ENCODE results near the gene CYP4A22. TPM values are rescaled to one million over a fixed set of nuclear protein-coding genes. Genes with fewer than 3 reads are reported as not detected.
"Not testable (repeated sequence)": the region's sequence is repeated elsewhere in the genome, so short reads cannot be mapped to it uniquely, and the experiment has no call there.

The CYP4A22 gene, protein sequence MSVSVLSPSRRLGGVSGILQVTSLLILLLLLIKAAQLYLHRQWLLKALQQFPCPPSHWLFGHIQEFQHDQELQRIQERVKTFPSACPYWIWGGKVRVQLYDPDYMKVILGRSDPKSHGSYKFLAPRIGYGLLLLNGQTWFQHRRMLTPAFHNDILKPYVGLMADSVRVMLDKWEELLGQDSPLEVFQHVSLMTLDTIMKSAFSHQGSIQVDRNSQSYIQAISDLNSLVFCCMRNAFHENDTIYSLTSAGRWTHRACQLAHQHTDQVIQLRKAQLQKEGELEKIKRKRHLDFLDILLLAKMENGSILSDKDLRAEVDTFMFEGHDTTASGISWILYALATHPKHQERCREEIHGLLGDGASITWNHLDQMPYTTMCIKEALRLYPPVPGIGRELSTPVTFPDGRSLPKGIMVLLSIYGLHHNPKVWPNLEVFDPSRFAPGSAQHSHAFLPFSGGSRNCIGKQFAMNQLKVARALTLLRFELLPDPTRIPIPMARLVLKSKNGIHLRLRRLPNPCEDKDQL
- total RNA-seq = not detected

GRCh38 chr1:47137198-47137597 is at the start of gene CYP4A22:
Gene CYP4A22, plus strand, starts transcription at chr1:47137441. Its CDS starts 45 bp downstream, at chr1:47137486.
- no peak within 1 kb of the TSS for H3K9ac ChIP-seq (ENCODE audit: low read depth in 1 of 3, low read length in 3 of 3)
- H3K27ac ChIP-seq (ENCODE audit: low read depth, low read length) = no peak within 1 kb of the TSS
- H3K9me3 ChIP-seq (ENCODE audit: control insufficient read depth in 3 of 3, low read length in 3 of 3) = no peaks in the 10 kb centered on the region
- no peaks in the 10 kb centered on the region for H3K4me1 ChIP-seq (ENCODE audit: control insufficient read depth in 3 of 3, insufficient read depth in 3 of 3, low read length in 3 of 3)
- no peaks in the 10 kb centered on the region for H3K36me3 ChIP-seq (ENCODE audit: control insufficient read depth in 3 of 3, insufficient read depth in 3 of 3, low read length in 3 of 3)
- no peak within 1 kb of the TSS for H3K4me3 ChIP-seq (ENCODE audit: low read length in 3 of 3)
- no peaks in the 10 kb centered on the region for H3K27me3 ChIP-seq (ENCODE audit: control insufficient read depth in 3 of 3, insufficient read depth in 3 of 3, low read length in 3 of 3)

DNA sequence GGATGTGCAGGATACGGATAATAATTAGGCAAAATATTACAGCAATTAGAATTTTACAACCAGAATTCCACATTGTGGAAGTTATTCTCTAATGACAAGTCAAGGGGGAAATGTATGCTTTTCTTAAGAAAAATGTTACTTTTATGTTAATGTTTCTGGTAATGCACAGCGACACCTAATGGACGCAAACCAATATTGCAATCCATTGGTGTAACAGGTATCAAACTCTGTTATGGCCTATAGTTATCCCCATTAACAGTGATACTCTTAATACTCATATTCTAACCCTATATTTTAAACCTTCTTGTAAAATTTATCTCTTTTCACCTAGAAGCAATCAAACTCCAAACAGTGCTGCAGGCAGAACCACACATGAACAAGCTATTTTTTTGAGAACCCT is 47.9 kb upstream of the CYP4A22 start:
- not testable (repeated sequence) for H3K4me1 ChIP-seq (ENCODE audit: control insufficient read depth in 3 of 3, insufficient read depth in 3 of 3, low read length in 3 of 3); H3K9me3 ChIP-seq (ENCODE audit: control insufficient read depth in 3 of 3, low read length in 3 of 3); H3K9ac ChIP-seq (ENCODE audit: low read depth in 1 of 3, low read length in 3 of 3); H3K36me3 ChIP-seq (ENCODE audit: control insufficient read depth in 3 of 3, insufficient read depth in 3 of 3, low read length in 3 of 3); H3K27ac ChIP-seq (ENCODE audit: low read depth, low read length); H3K4me3 ChIP-seq (ENCODE audit: low read length in 3 of 3); H3K27me3 ChIP-seq (ENCODE audit: control insufficient read depth in 3 of 3, insufficient read depth in 3 of 3, low read length in 3 of 3)

- not testable (repeated sequence) for H3K9me3 ChIP-seq (ENCODE audit: control insufficient read depth in 3 of 3, low read length in 3 of 3)
These were observed 45.8 kb upstream of the CYP4A22 start for GRCh38 chr1:47091476-47091875.

DNA sequence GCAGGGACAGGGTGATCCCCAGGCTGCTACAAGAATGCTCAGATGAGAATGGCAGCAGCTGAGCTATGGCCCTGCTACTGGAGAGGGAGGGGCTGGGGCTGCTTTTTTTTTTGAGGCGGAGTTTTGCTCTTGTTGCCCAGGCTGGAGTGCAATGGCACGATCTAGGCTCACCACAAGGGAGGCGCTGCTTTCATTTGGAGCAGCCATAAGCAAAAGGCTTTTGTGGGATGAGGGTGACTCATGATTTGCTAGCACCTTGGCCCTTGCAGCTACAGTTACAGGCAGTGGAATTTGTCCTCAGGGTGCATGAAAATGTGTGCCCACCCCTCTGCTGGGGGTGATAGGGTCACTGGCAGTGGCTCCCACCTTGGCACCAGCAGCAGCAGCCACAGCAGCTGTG is 32.4 kb upstream of the CYP4A22 start:
- Histone ChIP-seq H3K27ac (ENCODE audit: low read depth, low read length) (no peak overlapping the region), H3K9ac (ENCODE audit: low read depth in 1 of 3, low read length in 3 of 3) (no peak overlapping the region), H3K9me3 (ENCODE audit: control insufficient read depth in 3 of 3, low read length in 3 of 3) (peaks cover 0 to 3% (median 0%) of the 10 kb centered on the region in 3 donors), H3K27me3 (ENCODE audit: control insufficient read depth in 3 of 3, insufficient read depth in 3 of 3, low read length in 3 of 3) (no peaks in the 10 kb centered on the region), H3K4me1 (ENCODE audit: control insufficient read depth in 3 of 3, insufficient read depth in 3 of 3, low read length in 3 of 3) (no peaks in the 10 kb centered on the region), H3K4me3 (ENCODE audit: low read length in 3 of 3) (no peak overlapping the region), H3K36me3 (ENCODE audit: control insufficient read depth in 3 of 3, insufficient read depth in 3 of 3, low read length in 3 of 3) (no peaks in the 10 kb centered on the region)

More at GRCh38 chr1:47091476-47091875, 45.8 kb upstream of the CYP4A22 start:
- not testable (repeated sequence) for H3K27me3 ChIP-seq (ENCODE audit: control insufficient read depth in 3 of 3, insufficient read depth in 3 of 3, low read length in 3 of 3); H3K9ac ChIP-seq (ENCODE audit: low read depth in 1 of 3, low read length in 3 of 3); H3K4me1 ChIP-seq (ENCODE audit: control insufficient read depth in 3 of 3, insufficient read depth in 3 of 3, low read length in 3 of 3); H3K27ac ChIP-seq (ENCODE audit: low read depth, low read length); H3K36me3 ChIP-seq (ENCODE audit: control insufficient read depth in 3 of 3, insufficient read depth in 3 of 3, low read length in 3 of 3); H3K4me3 ChIP-seq (ENCODE audit: low read length in 3 of 3)

- Histone ChIP-seq H3K27me3 (ENCODE audit: control insufficient read depth in 3 of 3, insufficient read depth in 3 of 3, low read length in 3 of 3) (no peaks in the 10 kb centered on the region), H3K4me1 (ENCODE audit: control insufficient read depth in 3 of 3, insufficient read depth in 3 of 3, low read length in 3 of 3) (no peaks in the 10 kb centered on the region), H3K27ac (ENCODE audit: low read depth, low read length) (no peak overlapping the region), H3K9me3 (ENCODE audit: control insufficient read depth in 3 of 3, low read length in 3 of 3) (peaks cover 0 to 3% (median 0%) of the 10 kb centered on the region in 3 donors), H3K9ac (ENCODE audit: low read depth in 1 of 3, low read length in 3 of 3) (no peak overlapping the region), H3K4me3 (ENCODE audit: low read length in 3 of 3) (no peak overlapping the region), H3K36me3 (ENCODE audit: control insufficient read depth in 3 of 3, insufficient read depth in 3 of 3, low read length in 3 of 3) (no peaks in the 10 kb centered on the region)
These were observed 30.4 kb upstream of the CYP4A22 start for GRCh38 chr1:47106792-47107191.

GRCh38 chr1:47107851-47108574 is 29.2 kb upstream of the CYP4A22 start:
- H3K4me3 ChIP-seq (ENCODE audit: low read length in 3 of 3); H3K27ac ChIP-seq (ENCODE audit: low read depth, low read length); H3K4me1 ChIP-seq (ENCODE audit: control insufficient read depth in 3 of 3, insufficient read depth in 3 of 3, low read length in 3 of 3); H3K9ac ChIP-seq (ENCODE audit: low read depth in 1 of 3, low read length in 3 of 3); H3K9me3 ChIP-seq (ENCODE audit: control insufficient read depth in 3 of 3, low read length in 3 of 3); H3K27me3 ChIP-seq (ENCODE audit: control insufficient read depth in 3 of 3, insufficient read depth in 3 of 3, low read length in 3 of 3); H3K36me3 ChIP-seq (ENCODE audit: control insufficient read depth in 3 of 3, insufficient read depth in 3 of 3, low read length in 3 of 3): not testable (repeated sequence)

DNA sequence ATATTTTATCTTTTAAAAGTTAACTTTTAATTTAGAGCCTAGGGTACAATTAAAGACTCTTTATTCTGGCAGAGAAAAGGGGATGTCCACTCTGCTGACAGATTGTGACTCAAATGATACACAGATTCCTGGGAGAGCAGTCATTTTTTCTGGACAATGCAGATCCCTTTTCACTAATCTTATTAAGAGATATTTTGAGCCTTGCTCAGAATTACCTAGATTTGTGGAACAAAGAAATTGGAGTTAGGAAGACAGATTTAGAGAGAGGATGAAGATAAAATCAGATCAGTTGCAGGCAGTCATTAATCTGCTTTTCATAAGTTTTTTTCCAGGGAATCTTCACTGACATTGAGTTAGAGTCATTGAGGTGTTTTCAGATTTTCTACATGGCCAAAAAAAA is 27.8 kb upstream of the CYP4A22 start:
- not testable (repeated sequence) for H3K9me3 ChIP-seq (ENCODE audit: control insufficient read depth in 3 of 3, low read length in 3 of 3); H3K4me1 ChIP-seq (ENCODE audit: control insufficient read depth in 3 of 3, insufficient read depth in 3 of 3, low read length in 3 of 3); H3K27me3 ChIP-seq (ENCODE audit: control insufficient read depth in 3 of 3, insufficient read depth in 3 of 3, low read length in 3 of 3)

GRCh38 chr1:47113178-47113577 is 24.1 kb upstream of the CYP4A22 start:
- H3K27ac ChIP-seq (ENCODE audit: low read depth, low read length) = no peak overlapping the region

More for the DNA sequence above, 27.8 kb upstream of the CYP4A22 start:
- not testable (repeated sequence) for H3K36me3 ChIP-seq (ENCODE audit: control insufficient read depth in 3 of 3, insufficient read depth in 3 of 3, low read length in 3 of 3); H3K9ac ChIP-seq (ENCODE audit: low read depth in 1 of 3, low read length in 3 of 3); H3K4me3 ChIP-seq (ENCODE audit: low read length in 3 of 3); H3K27ac ChIP-seq (ENCODE audit: low read depth, low read length)

GRCh38 chr1:47121039-47121438 is 16.2 kb upstream of the CYP4A22 start:
- not testable (repeated sequence) for H3K27me3 ChIP-seq (ENCODE audit: control insufficient read depth in 3 of 3, insufficient read depth in 3 of 3, low read length in 3 of 3); H3K9me3 ChIP-seq (ENCODE audit: control insufficient read depth in 3 of 3, low read length in 3 of 3); H3K36me3 ChIP-seq (ENCODE audit: control insufficient read depth in 3 of 3, insufficient read depth in 3 of 3, low read length in 3 of 3); H3K9ac ChIP-seq (ENCODE audit: low read depth in 1 of 3, low read length in 3 of 3); H3K4me1 ChIP-seq (ENCODE audit: control insufficient read depth in 3 of 3, insufficient read depth in 3 of 3, low read length in 3 of 3); H3K4me3 ChIP-seq (ENCODE audit: low read length in 3 of 3); H3K27ac ChIP-seq (ENCODE audit: low read depth, low read length)

More at GRCh38 chr1:47113178-47113577, 24.1 kb upstream of the CYP4A22 start:
- no peaks in the 10 kb centered on the region for H3K4me1 ChIP-seq (ENCODE audit: control insufficient read depth in 3 of 3, insufficient read depth in 3 of 3, low read length in 3 of 3)
- H3K36me3 ChIP-seq (ENCODE audit: control insufficient read depth in 3 of 3, insufficient read depth in 3 of 3, low read length in 3 of 3) = no peaks in the 10 kb centered on the region
- H3K9me3 ChIP-seq (ENCODE audit: control insufficient read depth in 3 of 3, low read length in 3 of 3) = no peaks in the 10 kb centered on the region
- H3K27me3 ChIP-seq (ENCODE audit: control insufficient read depth in 3 of 3, insufficient read depth in 3 of 3, low read length in 3 of 3) = no peaks in the 10 kb centered on the region
- H3K4me3 ChIP-seq (ENCODE audit: low read length in 3 of 3) = no peak overlapping the region
- no peak overlapping the region for H3K9ac ChIP-seq (ENCODE audit: low read depth in 1 of 3, low read length in 3 of 3)

DNA sequence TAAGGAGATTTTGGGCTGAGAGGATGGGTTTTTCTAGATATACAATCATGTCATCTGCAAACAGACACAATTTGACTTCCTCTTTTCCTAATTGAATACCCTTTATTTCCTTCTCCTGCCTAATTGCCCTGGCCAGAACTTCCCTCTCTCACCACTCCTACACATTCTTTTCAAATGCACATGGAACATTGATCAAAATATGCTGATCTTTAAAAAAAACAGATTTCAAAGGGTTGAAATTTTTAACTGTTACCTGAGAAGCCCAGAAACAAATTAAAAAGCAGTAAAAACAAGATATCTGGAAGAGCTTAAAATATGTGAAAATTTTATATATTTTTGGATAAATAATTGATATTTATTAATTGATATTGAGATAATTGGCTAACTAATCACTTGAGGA is 12.4 kb upstream of the CYP4A22 start:
- H3K36me3 ChIP-seq (ENCODE audit: control insufficient read depth in 3 of 3, insufficient read depth in 3 of 3, low read length in 3 of 3); H3K27ac ChIP-seq (ENCODE audit: low read depth, low read length); H3K9me3 ChIP-seq (ENCODE audit: control insufficient read depth in 3 of 3, low read length in 3 of 3); H3K27me3 ChIP-seq (ENCODE audit: control insufficient read depth in 3 of 3, insufficient read depth in 3 of 3, low read length in 3 of 3); H3K4me1 ChIP-seq (ENCODE audit: control insufficient read depth in 3 of 3, insufficient read depth in 3 of 3, low read length in 3 of 3); H3K4me3 ChIP-seq (ENCODE audit: low read length in 3 of 3); H3K9ac ChIP-seq (ENCODE audit: low read depth in 1 of 3, low read length in 3 of 3): not testable (repeated sequence)
